NT2/D1 (cell line): ENCODE data around the gene GALK2.
"Not testable (repeated sequence)": the region's sequence is repeated elsewhere in the genome, so short reads cannot be mapped to it uniquely, and the experiment has no call there.

Experiments used
- DNase-seq: peaks from one replicate; pipeline ENCODE4 v3.0.0-alpha.2; 2011; ENCODE audit warnings: low read depth, low spot score
- H3K27me3 ChIP-seq: 2 replicates; pipeline ENCODE4 v1.6.0; 2011; ENCODE audit warnings: mild to moderate bottlenecking; ENCODE audit not compliant: insufficient read length, insufficient read depth
- H3K36me3 ChIP-seq: 2 replicates; pipeline ENCODE4 v1.6.1; 2011; ENCODE audit warnings: mild to moderate bottlenecking, low read length, mixed read lengths; ENCODE audit not compliant: insufficient read depth, insufficient read length
- H3K4me1 ChIP-seq: 2 replicates; pipeline ENCODE4 v1.5.1; 2011; ENCODE audit not compliant: insufficient read depth, insufficient read length
- H3K4me3 ChIP-seq: 2 replicates; pipeline ENCODE4 v1.5.1; 2011; ENCODE audit warnings: low read depth; ENCODE audit not compliant: insufficient read length
- H3K9ac ChIP-seq: 2 replicates; pipeline ENCODE4 v1.6.0; 2011; ENCODE audit warnings: low read depth; ENCODE audit not compliant: insufficient read length
- H3K9me3 ChIP-seq: 2 replicates; pipeline ENCODE4 v1.5.1; 2011; ENCODE audit warnings: mild to moderate bottlenecking, low read length; ENCODE audit not compliant: insufficient read depth
- SUZ12 ChIP-seq: IDR thresholded peaks from 2 replicates; pipeline ENCODE4 v1.6.1; 2011; ENCODE audit not compliant: insufficient read length, insufficient read depth; ENCODE audit errors: extremely low read depth
- YY1 ChIP-seq: IDR thresholded peaks from 2 replicates; pipeline ENCODE4 v1.6.1; 2011; ENCODE audit not compliant: insufficient read length, insufficient read depth
- ZNF274 ChIP-seq: IDR thresholded peaks from 2 replicates; pipeline ENCODE4 v1.6.1; 2011; ENCODE audit warnings: mild to moderate bottlenecking, low read depth, low read length

The GALK2 gene

GRCh38 chr15:49168016-49168415 is 2.0 kb upstream of the GALK2 start:
- no peak for DNase-seq
- Histone ChIP-seq H3K27me3 (peaks cover 5% of the 10 kb centered on the region), H3K4me3 (no peak overlapping the region), H3K9ac (no peak overlapping the region), H3K36me3 (no peaks in the 10 kb centered on the region), H3K4me1 (no peaks in the 10 kb centered on the region), H3K9me3 (no peaks in the 10 kb centered on the region)
- TF ChIP-seq SUZ12 (no peak), YY1 (no peak), ZNF274 (no peak)

GRCh38 chr15:49171790-49172189 is 1.7 kb downstream of the GALK2 start:
- TF ChIP-seq SUZ12 (no peak), YY1 (no peak), ZNF274 (no peak)

GRCh38 chr15:49174902-49175301 is 4.9 kb downstream of the GALK2 start:
- Histone ChIP-seq H3K9ac (no peak overlapping the region), H3K9me3 (peaks cover 4% of the 10 kb centered on the region; the same call in 1 of the 2 replicates), H3K27me3 (no peaks in the 10 kb centered on the region), H3K4me1 (no peaks in the 10 kb centered on the region), H3K4me3 (no peak overlapping the region), H3K36me3 (no peaks in the 10 kb centered on the region)
- TF ChIP-seq YY1 (no peak), SUZ12 (no peak), ZNF274 (no peak)
- DNase-seq, result no peak

More at GRCh38 chr15:49171790-49172189, 1.7 kb downstream of the GALK2 start:
- H3K36me3 ChIP-seq, result no peaks in the 10 kb centered on the region
- H3K9me3 ChIP-seq, result peaks cover 4% of the 10 kb centered on the region; the same call in 1 of the 2 replicates
- peaks cover 5% of the 10 kb centered on the region for H3K27me3 ChIP-seq
- H3K4me1 ChIP-seq, result no peaks in the 10 kb centered on the region
- no peak overlapping the region for H3K4me3 ChIP-seq
- DNase-seq, result no peak
- H3K9ac ChIP-seq, result no peak overlapping the region

- DNase-seq, H3K27me3 ChIP-seq, H3K36me3 ChIP-seq, H3K9ac ChIP-seq, H3K4me3 ChIP-seq, H3K4me1 ChIP-seq, H3K9me3 ChIP-seq: not testable (repeated sequence)
Observed at GRCh38 chr15:49175582-49176397, 5.7 kb downstream of the GALK2 start.

- H3K9me3 ChIP-seq, result peaks cover 4% of the 10 kb centered on the region; the same call in 1 of the 2 replicates
- no peak overlapping the region for H3K4me3 ChIP-seq
- H3K36me3 ChIP-seq, result no peaks in the 10 kb centered on the region
- DNase-seq, result no peak
- no peaks in the 10 kb centered on the region for H3K4me1 ChIP-seq
- no peak overlapping the region for H3K9ac ChIP-seq
- TF ChIP-seq ZNF274, result no peak
- TF ChIP-seq YY1, result no peak
- no peak for TF ChIP-seq SUZ12
- no peaks in the 10 kb centered on the region for H3K27me3 ChIP-seq
Observed at GRCh38 chr15:49178497-49178896, 8.4 kb downstream of the GALK2 start.

- no peak for DNase-seq
- Histone ChIP-seq H3K9ac (no peak overlapping the region), H3K36me3 (no peaks in the 10 kb centered on the region), H3K9me3 (peaks cover 4% of the 10 kb centered on the region; the same call in 1 of the 2 replicates), H3K4me3 (no peak overlapping the region), H3K27me3 (no peaks in the 10 kb centered on the region), H3K4me1 (no peaks in the 10 kb centered on the region)
- TF ChIP-seq YY1 (no peak), SUZ12 (no peak), ZNF274 (no peak)
Observed at GRCh38 chr15:49179433-49180190, 9.6 kb downstream of the GALK2 start.

- Histone ChIP-seq H3K27me3 (no peaks in the 10 kb centered on the region), H3K4me3 (no peak overlapping the region), H3K9me3 (no peaks in the 10 kb centered on the region), H3K4me1 (no peaks in the 10 kb centered on the region), H3K9ac (no peak overlapping the region), H3K36me3 (no peaks in the 10 kb centered on the region)
- no peak for TF ChIP-seq ZNF274
- no peak for TF ChIP-seq YY1
- DNase-seq, result no peak
Observed at GRCh38 chr15:49182128-49182527, 12.1 kb downstream of the GALK2 start.

GRCh38 chr15:49183741-49184140 is 13.7 kb downstream of the GALK2 start:
- not testable (repeated sequence) for H3K9ac ChIP-seq, H3K4me3 ChIP-seq, DNase-seq, H3K9me3 ChIP-seq, H3K27me3 ChIP-seq, H3K36me3 ChIP-seq, H3K4me1 ChIP-seq
